ENCODE data around the gene PCDHB9.
"Not testable (repeated sequence)": the region's sequence is repeated elsewhere in the genome, so short reads cannot be mapped to it uniquely, and the experiment has no call there.

DNA sequence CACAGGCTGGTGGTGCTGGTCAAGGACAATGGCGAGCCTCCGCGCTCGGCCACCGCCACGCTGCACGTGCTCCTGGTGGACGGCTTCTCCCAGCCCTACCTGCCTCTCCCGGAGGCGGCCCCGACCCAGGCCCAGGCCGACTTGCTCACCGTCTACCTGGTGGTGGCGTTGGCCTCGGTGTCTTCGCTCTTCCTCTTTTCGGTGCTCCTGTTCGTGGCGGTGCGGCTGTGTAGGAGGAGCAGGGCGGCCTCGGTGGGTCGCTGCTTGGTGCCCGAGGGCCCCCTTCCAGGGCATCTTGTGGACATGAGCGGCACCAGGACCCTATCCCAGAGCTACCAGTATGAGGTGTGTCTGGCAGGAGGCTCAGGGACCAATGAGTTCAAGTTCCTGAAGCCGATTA is 29.1 kb downstream of the PCDHB9 start:
- TF ChIP-seq, protein P1, sequence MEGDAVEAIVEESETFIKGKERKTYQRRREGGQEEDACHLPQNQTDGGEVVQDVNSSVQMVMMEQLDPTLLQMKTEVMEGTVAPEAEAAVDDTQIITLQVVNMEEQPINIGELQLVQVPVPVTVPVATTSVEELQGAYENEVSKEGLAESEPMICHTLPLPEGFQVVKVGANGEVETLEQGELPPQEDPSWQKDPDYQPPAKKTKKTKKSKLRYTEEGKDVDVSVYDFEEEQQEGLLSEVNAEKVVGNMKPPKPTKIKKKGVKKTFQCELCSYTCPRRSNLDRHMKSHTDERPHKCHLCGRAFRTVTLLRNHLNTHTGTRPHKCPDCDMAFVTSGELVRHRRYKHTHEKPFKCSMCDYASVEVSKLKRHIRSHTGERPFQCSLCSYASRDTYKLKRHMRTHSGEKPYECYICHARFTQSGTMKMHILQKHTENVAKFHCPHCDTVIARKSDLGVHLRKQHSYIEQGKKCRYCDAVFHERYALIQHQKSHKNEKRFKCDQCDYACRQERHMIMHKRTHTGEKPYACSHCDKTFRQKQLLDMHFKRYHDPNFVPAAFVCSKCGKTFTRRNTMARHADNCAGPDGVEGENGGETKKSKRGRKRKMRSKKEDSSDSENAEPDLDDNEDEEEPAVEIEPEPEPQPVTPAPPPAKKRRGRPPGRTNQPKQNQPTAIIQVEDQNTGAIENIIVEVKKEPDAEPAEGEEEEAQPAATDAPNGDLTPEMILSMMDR (IDR thresholded peaks at IDR 0.05) = not testable (repeated sequence)
- not testable (repeated sequence) for TF ChIP-seq POLR2A, POLR2AphosphoS5 (IDR thresholded peaks at IDR 0.05)

Data from breast epithelium (tissue), 3 donors.